Epithelial cell of proximal tubule (primary cell): ENCODE data around the gene SLC9A9. TPM values are rescaled to one million over a fixed set of nuclear protein-coding genes. Genes with fewer than 3 reads are reported as not detected.

Experiments
- DNase-seq: peaks from one replicate; pipeline ENCODE4 v3.0.0-alpha.2; 2011; ENCODE audit warnings: low read depth
- H3K4me3 ChIP-seq: 2 replicates; pipeline ENCODE4 v1.5.1; 2011; ENCODE audit warnings: low read depth, mild to moderate bottlenecking, low read length
- total RNA-seq: library from RNA; depleted of rRNA; stranded (reverse); fragments of >200 nt; gene quantifications from 2 replicates; pipeline ENCODE4 v1.2.3, GENCODE V29; 2015
- TF ChIP-seq, protein P1 (sequence below): conservative IDR thresholded peaks from 2 replicates; pipeline ENCODE4 v1.5.1; 2012; ENCODE audit warnings: low read depth, mild to moderate bottlenecking, low read length

Gene SLC9A9
- total RNA-seq, 1 donor from 2014 or later: 0.17 TPM

DNA sequence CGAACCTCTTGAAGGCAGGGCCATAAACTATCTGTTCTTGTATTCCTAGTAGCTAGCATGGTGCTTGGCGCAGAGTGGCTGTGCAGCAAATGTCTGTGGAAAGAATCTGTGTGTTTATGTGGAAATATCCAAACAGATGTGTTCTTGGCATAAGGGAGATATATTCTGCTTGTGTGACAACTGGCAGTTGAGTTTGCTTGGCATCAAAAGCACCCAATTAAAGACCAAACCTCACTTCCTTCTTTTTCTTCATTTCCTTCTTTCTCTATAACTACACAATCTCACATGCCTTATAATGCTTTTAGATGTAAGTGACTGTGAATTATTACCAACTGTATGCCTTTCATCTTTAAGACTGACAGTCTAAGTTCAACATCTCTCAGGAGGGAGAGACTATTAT is 296.5 kb downstream of the SLC9A9 start:
- no peak overlapping the region for H3K4me3 ChIP-seq
- no peak for DNase-seq
- TF ChIP-seq, protein P1, sequence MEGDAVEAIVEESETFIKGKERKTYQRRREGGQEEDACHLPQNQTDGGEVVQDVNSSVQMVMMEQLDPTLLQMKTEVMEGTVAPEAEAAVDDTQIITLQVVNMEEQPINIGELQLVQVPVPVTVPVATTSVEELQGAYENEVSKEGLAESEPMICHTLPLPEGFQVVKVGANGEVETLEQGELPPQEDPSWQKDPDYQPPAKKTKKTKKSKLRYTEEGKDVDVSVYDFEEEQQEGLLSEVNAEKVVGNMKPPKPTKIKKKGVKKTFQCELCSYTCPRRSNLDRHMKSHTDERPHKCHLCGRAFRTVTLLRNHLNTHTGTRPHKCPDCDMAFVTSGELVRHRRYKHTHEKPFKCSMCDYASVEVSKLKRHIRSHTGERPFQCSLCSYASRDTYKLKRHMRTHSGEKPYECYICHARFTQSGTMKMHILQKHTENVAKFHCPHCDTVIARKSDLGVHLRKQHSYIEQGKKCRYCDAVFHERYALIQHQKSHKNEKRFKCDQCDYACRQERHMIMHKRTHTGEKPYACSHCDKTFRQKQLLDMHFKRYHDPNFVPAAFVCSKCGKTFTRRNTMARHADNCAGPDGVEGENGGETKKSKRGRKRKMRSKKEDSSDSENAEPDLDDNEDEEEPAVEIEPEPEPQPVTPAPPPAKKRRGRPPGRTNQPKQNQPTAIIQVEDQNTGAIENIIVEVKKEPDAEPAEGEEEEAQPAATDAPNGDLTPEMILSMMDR: no peak

DNA sequence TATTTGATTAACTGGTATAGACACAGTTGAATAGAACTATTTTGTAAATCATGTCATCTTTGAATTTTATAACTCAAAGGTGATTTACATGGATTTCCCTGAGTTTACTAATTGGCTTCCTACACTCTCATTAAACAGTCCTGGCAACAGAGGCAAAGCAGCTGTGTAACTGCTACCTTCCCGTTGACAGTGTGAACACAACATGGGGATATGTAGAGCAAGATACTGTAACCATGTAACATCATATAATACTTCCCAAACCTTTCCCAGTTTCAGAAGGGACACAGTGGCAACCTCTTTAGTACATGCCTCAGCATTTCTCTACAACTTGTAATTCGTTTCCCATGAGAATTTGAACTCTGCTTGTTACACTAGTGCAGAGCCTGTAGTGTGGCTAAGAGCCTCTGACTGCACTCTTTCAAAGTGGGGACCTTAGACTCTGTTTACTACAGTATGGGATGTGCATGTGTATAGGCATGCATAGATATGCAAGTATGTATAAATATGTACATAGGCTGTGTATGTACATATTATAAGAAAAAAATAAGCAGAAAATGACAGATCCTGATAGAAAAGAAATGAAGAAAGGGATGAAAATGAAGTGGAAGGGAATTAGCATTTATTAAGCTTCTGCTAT is 299.3 kb downstream of the SLC9A9 start:
- DNase-seq: no peak
- TF ChIP-seq, protein P1: no peak
- no peak overlapping the region for H3K4me3 ChIP-seq

DNA sequence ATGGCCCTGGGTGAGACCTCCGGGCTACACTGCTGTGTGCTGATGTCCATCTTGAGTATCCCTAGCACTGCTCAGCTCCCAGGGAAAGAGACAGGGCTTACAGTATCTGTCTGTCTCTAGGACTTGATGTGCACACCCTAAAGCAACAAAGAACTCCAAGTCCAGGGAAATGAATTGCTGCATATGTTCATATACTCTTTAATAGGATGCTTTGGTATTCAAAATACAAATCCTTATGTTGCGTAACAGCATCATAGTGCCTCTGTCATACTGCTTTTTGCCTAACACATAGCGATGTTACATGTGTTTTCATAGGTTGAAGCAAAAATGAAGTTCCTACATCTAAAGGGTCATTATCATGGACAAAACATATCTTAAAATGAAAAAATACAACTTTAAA is 299.9 kb downstream of the SLC9A9 start:
- H3K4me3 ChIP-seq: no peak overlapping the region

DNA sequence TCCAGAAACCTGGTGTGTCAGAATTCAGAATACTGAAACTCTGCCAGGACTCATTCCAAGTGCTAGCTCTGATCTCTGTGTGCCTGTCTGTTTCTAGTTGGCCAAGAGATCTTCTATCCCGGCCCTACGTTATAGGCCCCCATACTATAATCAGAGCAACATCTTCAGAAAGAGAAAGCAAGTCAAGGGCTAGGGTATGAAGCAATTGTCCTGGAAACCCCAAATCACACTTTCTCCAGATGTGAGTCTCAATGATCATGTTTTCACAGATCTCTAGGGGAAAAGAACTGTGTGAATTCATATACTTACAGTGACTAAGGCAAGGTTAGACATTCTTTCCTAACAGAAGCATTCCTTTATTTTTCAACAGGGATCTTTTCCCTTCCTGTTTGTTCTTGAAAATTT is 309.7 kb downstream of the SLC9A9 start:
- no peak for DNase-seq
- TF ChIP-seq, protein P1: no peak
- no peak overlapping the region for H3K4me3 ChIP-seq

More for the DNA sequence above, 299.9 kb downstream of the SLC9A9 start:
- DNase-seq: no peak
- TF ChIP-seq, protein P1: no peak

DNA sequence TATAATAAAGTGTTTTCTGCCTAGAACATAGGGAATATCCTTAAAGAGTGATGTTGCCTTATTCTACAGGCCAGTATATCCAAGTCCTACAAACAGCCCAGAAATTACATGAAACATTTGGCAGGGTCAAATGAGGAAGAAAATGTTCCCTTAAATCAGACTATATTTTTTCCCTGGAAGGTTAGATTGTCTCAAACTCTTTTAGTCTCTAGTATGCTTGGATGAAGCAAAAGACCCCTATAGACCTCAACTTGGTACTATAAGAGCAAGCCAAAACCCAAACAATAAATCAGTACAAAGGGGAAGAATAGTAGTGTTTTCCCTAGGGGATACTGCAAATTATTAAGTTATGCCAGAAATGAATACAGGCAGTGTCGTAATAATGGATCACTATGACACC is 310.2 kb downstream of the SLC9A9 start:
- DNase-seq: no peak
- TF ChIP-seq, protein P1: no peak
- H3K4me3 ChIP-seq: no peak overlapping the region

DNA sequence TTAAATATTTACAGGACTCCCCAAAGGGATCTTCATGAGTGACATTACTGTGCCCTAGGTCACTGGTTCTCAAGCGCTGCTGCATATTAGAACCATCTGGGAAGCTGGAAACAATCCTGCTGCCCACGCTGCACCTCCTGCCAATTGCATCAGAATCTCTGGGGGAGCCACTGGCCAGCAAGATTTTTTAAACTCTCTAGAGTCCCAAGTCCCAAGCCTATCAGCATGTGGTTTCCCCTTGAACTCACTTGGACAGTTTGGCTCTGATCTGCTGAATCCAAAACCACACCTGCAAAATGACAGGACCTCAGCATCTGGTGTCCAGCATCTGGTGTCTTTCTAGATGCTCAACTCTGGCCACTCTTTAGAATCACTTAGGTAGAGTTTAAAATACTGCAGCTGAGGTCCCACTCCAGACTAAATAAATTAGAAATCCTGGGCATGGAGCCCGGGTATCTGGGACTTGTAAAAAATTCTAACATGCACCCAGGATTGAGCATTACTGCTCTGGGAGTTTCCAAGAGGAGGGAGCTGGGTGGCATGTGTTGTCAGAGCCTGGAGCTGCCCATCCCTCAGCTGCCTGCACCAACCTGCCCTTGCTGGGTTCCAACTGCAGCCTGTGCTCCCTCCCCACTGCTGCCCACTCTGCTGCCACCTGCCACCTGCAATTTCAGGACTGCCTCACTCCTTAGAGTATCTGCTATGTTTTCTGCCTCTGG is 311.3 kb downstream of the SLC9A9 start:
- no peak for DNase-seq
- TF ChIP-seq, protein P1: no peak

More for the DNA sequence above, 311.3 kb downstream of the SLC9A9 start:
- H3K4me3 ChIP-seq: no peak overlapping the region
